GM23248 (cell line): ENCODE data around the gene SMOC2.

ENCODE experiments used
- EZH2 ChIP-seq: fragments of 200-600 bp; sonication (generic); IDR thresholded peaks from 2 replicates; pipeline ENCODE4 v1.6.1; 2018; ENCODE audit warnings: antibody characterized with exemption, mild to moderate bottlenecking; ENCODE audit not compliant: insufficient read depth, poor library complexity, severe bottlenecking
- EZH2phosphoT487 ChIP-seq: fragments of 200-600 bp; sonication (generic); IDR thresholded peaks from 2 replicates; pipeline ENCODE4 v1.6.1; 2018; ENCODE audit warnings: antibody characterized with exemption, moderate library complexity, mild to moderate bottlenecking, low read depth; ENCODE audit not compliant: insufficient read depth

GRCh38 chr6:168634541-168635328 lies 193.8 kb downstream of the SMOC2 start:
- no peak for TF ChIP-seq EZH2
- no peak for TF ChIP-seq EZH2phosphoT487
